Measurements from ENCODE around the gene CFAP99.

DNA sequence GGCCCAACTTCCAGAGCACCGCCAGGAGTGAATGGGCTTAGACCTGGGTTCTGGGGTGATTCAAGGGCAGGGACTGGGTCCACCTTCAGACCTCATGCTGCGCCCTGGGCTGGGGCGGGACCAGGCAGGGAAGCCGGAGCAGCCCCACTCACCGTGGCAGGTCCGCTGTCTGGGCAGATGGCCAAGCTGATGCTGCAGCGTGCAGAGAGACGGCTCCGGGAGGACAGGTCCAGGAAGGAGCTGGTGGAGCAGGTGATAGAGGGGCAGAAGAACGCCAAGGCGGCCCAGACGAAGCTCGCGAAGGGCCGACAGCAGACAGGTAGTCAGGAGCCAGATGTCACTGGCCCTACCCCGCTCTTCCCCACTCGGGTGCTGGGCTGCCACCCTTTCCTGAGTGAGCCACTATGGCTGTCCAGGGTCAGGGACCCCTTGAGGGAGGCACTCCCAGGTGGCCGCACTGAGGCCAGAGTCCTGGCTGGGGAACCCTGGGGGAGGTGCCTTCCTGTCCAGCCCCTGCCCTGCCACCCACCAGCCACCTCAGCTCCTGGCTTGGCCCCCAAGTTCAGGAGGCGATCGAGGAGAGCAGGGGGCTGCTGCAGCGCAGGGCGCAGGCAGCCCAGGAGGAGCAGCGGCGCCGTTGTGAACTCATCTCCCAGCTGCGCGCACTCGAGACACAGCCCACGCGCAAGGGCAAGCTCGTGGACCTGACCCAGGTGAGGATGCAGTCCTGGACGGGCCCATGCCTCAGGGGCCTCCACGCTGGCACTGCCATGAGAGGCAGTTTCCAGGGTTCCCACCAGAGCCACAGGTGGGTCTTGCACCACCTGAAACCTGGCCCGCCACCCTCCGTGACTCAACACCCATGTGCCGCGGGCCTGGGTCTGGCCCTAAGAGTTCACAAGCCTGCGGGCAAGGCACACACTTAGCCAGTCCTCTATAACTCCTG lies 40.1 kb downstream of the CFAP99 start:
- no peak for TF ChIP-seq POLR2AphosphoS5 (IDR thresholded peaks at IDR 0.05)
- no peak for TF ChIP-seq CTCF (IDR thresholded peaks at IDR 0.05)
- no peak for TF ChIP-seq POLR2A (IDR thresholded peaks at IDR 0.05)

All from breast epithelium (tissue), 3 donors.